Epithelial cell of proximal tubule (primary cell): ENCODE results near the gene WDFY4. TPM values are rescaled to one million over a fixed set of nuclear protein-coding genes. Genes with fewer than 3 reads are reported as not detected.

Experiments used
- DNase-seq: peaks from one replicate; pipeline ENCODE4 v3.0.0-alpha.2; 2011; ENCODE audit warnings: low read depth
- H3K4me3 ChIP-seq: 2 replicates; pipeline ENCODE4 v1.5.1; 2011; ENCODE audit warnings: low read depth, mild to moderate bottlenecking, low read length
- CTCF ChIP-seq: conservative IDR thresholded peaks from 2 replicates; pipeline ENCODE4 v1.5.1; 2012; ENCODE audit warnings: low read depth, mild to moderate bottlenecking, low read length
- total RNA-seq: library from RNA; depleted of rRNA; stranded (reverse); fragments of >200 nt; gene quantifications from 2 replicates; pipeline ENCODE4 v1.2.3, GENCODE V29; 2015

The WDFY4 gene
- total RNA-seq, 1 donor from 2014 or later: not detected

- TF ChIP-seq CTCF: no peak
- no peak for DNase-seq
- no peak overlapping the region for H3K4me3 ChIP-seq
Observed at GRCh38 chr10:48903151-48903550, 218.5 kb downstream of the WDFY4 start.

GRCh38 chr10:48904861-48905260, 220.2 kb downstream of the WDFY4 start:
- no peak for DNase-seq
- no peak overlapping the region for H3K4me3 ChIP-seq
- no peak for TF ChIP-seq CTCF

GRCh38 chr10:48905311-48905710, 220.6 kb downstream of the WDFY4 start:
- DNase-seq: no peak
- no peak overlapping the region for H3K4me3 ChIP-seq
- no peak for TF ChIP-seq CTCF

GRCh38 chr10:48906841-48907240, 222.2 kb downstream of the WDFY4 start:
- TF ChIP-seq CTCF: no peak
- H3K4me3 ChIP-seq: no peak overlapping the region
- no peak for DNase-seq

GRCh38 chr10:48907730-48908129, 223.1 kb downstream of the WDFY4 start:
- no peak for DNase-seq
- no peak overlapping the region for H3K4me3 ChIP-seq
- TF ChIP-seq CTCF: no peak

GRCh38 chr10:48910548-48910947, 225.9 kb downstream of the WDFY4 start:
- TF ChIP-seq CTCF: no peak
- no peak overlapping the region for H3K4me3 ChIP-seq
- no peak for DNase-seq

GRCh38 chr10:48913674-48914073, 229.0 kb downstream of the WDFY4 start:
- TF ChIP-seq CTCF: no peak
- no peak for DNase-seq
- H3K4me3 ChIP-seq: no peak overlapping the region
